Subcutaneous adipose tissue (tissue), 4 donors: ENCODE measurements around the gene PCBP3. TPM values are rescaled to one million over a fixed set of nuclear protein-coding genes. Genes with fewer than 3 reads are reported as not detected.

Experiments used
- CTCF ChIP-seq: fragments of 450-650 bp; IDR thresholded peaks from one replicate; pipeline ENCODE4 v1.5.1; 2016; ENCODE audit warnings: low read depth, mild to moderate bottlenecking, control low read depth, antibody characterized with exemption, moderate library complexity
- total RNA-seq, 4 donors: library from RNA; depleted of rRNA; stranded (reverse); fragments of >200 nt; gene quantifications; one replicate each; pipeline ENCODE4 v1.1.0, GENCODE V29; 2016

Gene PCBP3
- total RNA-seq, 4 donors from 2014 or later: 3.4 to 11.0 (median 5.7) TPM

GRCh38 chr21:45791562-45792418, 148.3 kb downstream of the PCBP3 start:
- TF ChIP-seq CTCF: no peak

- no peak for TF ChIP-seq CTCF
Observed at GRCh38 chr21:45792682-45793383, 149.3 kb downstream of the PCBP3 start.

- TF ChIP-seq CTCF: no peak
Observed at GRCh38 chr21:45794027-45794426, 150.5 kb downstream of the PCBP3 start.

GRCh38 chr21:45796003-45796402, 152.5 kb downstream of the PCBP3 start:
- no peak for TF ChIP-seq CTCF

GRCh38 chr21:45797338-45797737, 153.8 kb downstream of the PCBP3 start:
- TF ChIP-seq CTCF: no peak

- no peak for TF ChIP-seq CTCF
Observed at GRCh38 chr21:45799765-45800338, 156.3 kb downstream of the PCBP3 start.
